GM10266 (cell line): ENCODE results near the gene RBM19.

Source experiments
- DNase-seq: peaks from one replicate; pipeline ENCODE4 v3.0.0; 2012; ENCODE audit errors: extremely low spot score
- CTCF ChIP-seq: IDR thresholded peaks from 2 replicates; pipeline ENCODE4 v1.5.1; 2012; ENCODE audit warnings: mild to moderate bottlenecking, low read depth; ENCODE audit not compliant: control insufficient read depth, insufficient read depth; ENCODE audit errors: missing control alignments

RBM19 gene

GRCh38 chr12:113852695-113853490 lies 113.2 kb downstream of the RBM19 start:
- no peak for DNase-seq
- TF ChIP-seq CTCF, result no peak

- DNase-seq, result no peak
- TF ChIP-seq CTCF, result no peak
Measured at GRCh38 chr12:113852264-113852663, 113.9 kb downstream of the RBM19 start.

GRCh38 chr12:113850309-113851056 lies 115.6 kb downstream of the RBM19 start:
- no peak for TF ChIP-seq CTCF
- DNase-seq, result no peak

- DNase-seq, result no peak
- TF ChIP-seq CTCF, result no peak
Measured at GRCh38 chr12:113847856-113848255, 118.3 kb downstream of the RBM19 start.

GRCh38 chr12:113846883-113847755 lies 119.0 kb downstream of the RBM19 start:
- TF ChIP-seq CTCF, result no peak
- no peak for DNase-seq

GRCh38 chr12:113845900-113846674 lies 120.0 kb downstream of the RBM19 start:
- no peak for TF ChIP-seq CTCF

More at GRCh38 chr12:113845900-113846674, 120.0 kb downstream of the RBM19 start:
- no peak for DNase-seq
